ENCODE measurements around the gene TRIM14.

DNA sequence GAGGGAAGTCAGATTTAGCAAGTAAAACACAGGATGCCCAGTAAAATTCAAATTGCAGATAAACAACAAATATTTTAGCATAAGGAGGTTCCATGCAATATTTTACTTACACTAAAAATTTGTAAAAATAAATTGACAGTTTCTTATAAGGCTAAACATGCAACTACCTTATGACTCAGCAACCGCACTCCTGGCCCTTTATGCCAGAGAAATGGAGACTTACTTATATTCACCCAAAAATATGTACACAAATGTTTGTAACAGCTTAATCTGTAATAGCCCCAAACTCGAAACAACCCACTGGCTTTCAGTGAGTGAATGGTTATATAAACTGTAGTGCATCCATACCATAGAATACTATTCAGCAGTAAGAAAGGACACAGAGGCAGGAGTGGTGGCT is 28.6 kb upstream of the TRIM14 start:
- TF ChIP-seq, protein P1, sequence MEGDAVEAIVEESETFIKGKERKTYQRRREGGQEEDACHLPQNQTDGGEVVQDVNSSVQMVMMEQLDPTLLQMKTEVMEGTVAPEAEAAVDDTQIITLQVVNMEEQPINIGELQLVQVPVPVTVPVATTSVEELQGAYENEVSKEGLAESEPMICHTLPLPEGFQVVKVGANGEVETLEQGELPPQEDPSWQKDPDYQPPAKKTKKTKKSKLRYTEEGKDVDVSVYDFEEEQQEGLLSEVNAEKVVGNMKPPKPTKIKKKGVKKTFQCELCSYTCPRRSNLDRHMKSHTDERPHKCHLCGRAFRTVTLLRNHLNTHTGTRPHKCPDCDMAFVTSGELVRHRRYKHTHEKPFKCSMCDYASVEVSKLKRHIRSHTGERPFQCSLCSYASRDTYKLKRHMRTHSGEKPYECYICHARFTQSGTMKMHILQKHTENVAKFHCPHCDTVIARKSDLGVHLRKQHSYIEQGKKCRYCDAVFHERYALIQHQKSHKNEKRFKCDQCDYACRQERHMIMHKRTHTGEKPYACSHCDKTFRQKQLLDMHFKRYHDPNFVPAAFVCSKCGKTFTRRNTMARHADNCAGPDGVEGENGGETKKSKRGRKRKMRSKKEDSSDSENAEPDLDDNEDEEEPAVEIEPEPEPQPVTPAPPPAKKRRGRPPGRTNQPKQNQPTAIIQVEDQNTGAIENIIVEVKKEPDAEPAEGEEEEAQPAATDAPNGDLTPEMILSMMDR (conservative IDR thresholded peaks at IDR 0.05 in 1 of 2, IDR thresholded peaks at IDR 0.05 in 1 of 2; ENCODE audit: extremely low read depth in 1 of 2, insufficient read depth in 1 of 2, low read depth in 1 of 2, low read length in 2 of 2): no peak
- no peak for TF ChIP-seq EZH2 (IDR thresholded peaks at IDR 0.05; ENCODE audit: borderline replicate concordance, low read length)

Measured in mammary epithelial cell (primary cell).